ENCODE results near the gene DAP.

DAP gene

GRCh38 chr5:10760096-10760920 is 726 bp downstream of the DAP start:
- DNase-seq = peak; percentile 52 to 53

DNA sequence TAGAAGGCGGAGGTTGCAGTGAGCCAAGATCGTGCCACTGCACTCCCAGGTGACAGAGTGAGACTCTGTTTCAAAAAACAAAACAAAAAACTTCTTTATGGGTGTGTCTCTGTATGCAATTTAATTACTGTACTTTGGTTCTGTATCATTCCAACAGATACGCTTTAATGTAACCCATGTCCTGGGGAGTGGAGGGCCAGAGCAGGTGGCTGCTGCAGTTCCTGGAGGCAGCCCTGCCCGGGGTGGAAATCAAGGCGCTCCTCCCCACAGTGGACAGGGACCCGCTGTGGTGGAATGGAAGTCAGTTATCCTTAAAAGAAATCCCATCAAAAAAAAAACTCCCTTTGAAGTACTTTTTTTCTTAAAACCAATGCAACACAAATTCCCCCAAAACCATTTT is 1.9 kb downstream of the DAP start:
- no peak for DNase-seq

DNA sequence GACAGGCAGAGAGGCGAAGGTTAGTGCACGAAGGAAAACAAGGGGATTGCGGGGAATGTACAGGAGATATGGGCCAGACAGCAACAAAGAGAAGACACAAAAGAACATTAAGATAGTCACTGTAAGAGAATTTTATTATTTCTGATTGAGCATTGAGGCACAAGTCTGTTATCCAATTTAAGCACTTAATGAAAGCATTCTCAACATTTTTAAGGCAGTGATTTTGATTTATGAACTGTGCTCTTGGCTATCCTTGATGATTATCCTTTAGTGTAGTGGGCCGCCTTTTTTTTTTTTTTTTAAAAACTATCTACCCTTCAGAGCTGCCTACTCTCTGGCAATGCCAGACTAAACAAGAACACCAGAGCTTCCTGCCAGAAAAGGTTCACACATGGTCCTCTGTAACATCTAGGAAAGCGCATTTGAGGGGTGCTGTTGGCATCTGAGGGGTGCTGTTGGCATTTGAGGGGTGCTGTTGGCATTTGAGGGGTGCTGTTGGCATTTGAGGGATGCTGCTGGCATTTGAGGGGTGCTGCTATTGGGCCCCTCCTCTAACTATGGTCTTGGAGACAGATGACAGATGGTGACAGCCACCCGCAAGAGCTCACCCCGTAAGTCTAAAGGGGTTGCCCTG is 3.0 kb downstream of the DAP start:
- DNase-seq = no peak

- DNase-seq = no peak
These were observed 4.0 kb downstream of the DAP start for GRCh38 chr5:10757043-10757442.

- DNase-seq = no peak
These were observed 4.5 kb downstream of the DAP start for GRCh38 chr5:10756549-10756948.

GRCh38 chr5:10753178-10753577 is 7.9 kb downstream of the DAP start:
- no peak for DNase-seq

DNA sequence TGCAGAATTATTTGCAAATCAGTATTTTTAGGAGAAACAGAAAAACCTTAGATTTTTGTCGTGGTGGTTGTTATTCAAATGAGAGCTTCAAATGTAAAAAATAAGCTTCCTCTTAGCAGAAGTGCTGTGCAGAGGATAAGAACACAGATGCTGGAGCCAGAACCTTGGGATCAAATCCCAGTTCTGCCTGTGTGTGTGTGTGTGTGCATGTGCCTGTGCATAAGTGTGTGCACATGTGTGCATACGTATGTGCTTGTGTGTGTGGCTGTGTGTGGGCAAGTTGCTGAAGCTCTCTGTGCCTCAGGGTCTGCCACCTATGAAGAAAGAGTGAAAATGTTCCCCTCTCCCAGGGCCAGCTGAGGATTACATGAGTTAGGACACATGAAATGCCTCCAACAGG is 8.6 kb downstream of the DAP start:
- no peak for DNase-seq

DNA sequence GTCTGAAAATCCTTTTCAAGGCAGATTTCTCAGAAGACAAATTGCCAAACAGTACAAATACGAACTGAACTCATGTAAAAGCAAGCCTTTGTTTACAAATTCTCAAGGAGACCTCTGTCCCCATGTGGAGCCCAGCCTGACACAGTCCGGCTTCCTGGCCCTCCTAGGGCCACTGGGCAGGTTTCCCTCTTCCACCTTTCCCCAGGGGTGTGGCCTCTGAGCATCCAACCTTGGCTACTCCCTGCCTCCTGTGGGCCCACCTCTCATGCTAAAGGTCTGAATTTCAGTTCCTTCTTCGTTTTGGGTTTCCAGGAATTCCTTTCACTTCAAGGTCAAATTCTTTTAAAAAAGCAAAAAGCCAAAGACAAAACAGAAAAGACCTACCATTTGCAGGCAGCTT is 10.1 kb downstream of the DAP start:
- no peak for DNase-seq

DNA sequence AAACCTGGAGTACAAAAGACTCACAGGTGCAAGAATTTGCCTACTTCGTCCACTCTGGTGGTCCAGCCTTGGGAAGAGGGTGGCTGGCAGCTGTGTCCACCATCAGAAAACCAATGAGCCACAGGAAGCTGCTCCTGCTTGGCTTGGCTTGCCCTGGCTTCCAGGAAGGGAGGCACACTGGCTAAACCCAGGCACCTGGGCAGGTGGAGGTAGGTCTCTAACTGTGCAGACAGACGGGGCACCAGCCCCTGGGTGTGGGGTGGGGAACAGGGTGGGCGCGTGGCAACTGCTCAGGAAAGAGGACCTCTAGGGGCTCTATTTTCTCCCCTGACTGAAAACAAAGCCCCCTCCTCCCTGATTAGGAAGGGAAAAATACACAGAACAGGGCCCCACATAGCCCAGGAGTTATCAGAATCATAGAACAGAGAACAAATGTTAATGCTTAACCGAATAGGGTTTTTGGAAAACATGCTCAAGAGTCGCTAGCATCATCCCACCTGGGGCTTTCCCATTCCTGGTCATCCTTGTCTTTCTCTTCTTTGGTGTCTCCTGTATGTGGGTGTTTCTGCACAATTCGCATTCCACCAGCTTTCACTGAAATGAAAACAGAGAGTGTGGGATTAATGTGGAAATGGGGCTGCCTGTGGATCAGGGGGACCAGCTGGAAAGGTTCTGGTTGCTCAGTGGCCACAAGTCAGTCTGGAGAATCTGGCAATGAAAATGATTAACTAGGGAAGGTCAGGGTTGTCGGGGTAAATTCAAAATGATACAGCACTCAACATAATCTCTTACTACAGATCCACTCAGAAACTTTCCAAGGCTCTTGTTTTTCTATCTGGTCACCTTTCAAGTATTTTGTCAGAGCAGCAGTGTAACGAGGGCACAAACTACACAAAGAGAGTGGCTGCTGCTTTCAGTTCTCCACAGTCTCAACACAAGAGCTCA is 13.1 kb downstream of the DAP start:
- no peak for DNase-seq

DNA sequence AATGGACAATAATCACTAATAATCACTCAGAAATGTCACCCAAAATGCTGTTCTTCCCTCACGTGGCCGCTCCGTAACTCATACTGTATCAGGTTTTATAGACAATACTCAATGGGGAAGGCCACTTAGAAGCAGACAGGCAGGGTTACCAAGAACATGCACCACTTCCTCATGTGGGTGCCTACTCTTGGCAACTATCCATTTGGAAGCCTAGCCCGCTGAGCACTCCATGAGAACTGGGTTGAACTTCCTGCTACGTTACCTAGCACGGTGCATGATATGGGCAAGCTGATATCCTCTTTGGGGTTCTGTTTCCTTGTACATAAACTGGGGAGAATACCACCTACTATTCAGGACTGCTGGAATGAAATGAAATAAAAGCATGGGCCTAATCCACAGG is 14.3 kb downstream of the DAP start:
- DNase-seq = peak in 1 of 2 donors; percentile 38

DNA sequence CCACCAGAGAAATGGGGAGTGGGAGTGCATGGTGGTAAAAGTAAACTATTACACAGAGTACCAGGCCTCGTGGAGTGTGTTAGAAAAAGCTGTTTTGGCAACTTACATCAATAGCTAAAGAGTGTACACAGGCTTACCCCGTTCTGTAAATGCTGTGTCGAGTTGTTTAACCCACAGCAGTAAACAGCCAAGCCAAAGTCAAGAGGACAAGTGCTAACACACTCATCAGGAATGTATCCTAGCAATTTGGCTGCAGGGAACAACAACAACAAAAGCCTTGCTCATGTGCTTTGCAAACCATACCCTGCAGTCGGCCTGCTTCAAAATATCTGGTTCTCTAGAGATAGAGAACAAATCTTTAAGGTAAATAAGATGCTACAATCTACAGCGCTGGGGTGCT is 15.9 kb downstream of the DAP start:
- no peak for DNase-seq

GRCh38 chr5:10744681-10745080 is 16.4 kb downstream of the DAP start:
- DNase-seq = no peak

GRCh38 chr5:10743951-10744350 is 17.1 kb downstream of the DAP start:
- peak in 1 of 2 donors; percentile 30 for DNase-seq

- DNase-seq = no peak
These were observed 17.5 kb downstream of the DAP start for GRCh38 chr5:10743526-10743925.

- no peak for DNase-seq
These were observed 19.4 kb downstream of the DAP start for GRCh38 chr5:10741661-10742060.

DNA sequence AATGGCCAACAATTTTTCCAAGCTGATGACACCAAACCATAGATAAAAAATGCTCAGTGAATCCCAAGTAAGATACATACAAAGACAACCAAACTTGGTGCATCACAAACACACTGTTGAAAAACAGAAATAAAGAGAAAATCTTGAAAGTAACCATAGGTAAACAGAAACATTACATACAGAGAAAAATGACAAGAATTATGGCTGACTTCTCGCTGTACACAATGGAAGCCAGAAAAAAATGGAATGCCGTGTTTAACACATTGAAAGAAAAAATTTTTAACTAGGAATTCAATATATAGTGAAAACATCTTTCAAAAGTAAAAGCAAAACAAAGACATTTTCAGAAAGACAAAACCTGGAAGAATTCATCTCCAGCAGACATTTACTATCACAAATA is 20.6 kb downstream of the DAP start:
- no peak for DNase-seq

- DNase-seq = no peak
These were observed 23.2 kb downstream of the DAP start for GRCh38 chr5:10737880-10738279.

GRCh38 chr5:10736808-10737207 is 24.2 kb downstream of the DAP start:
- DNase-seq = no peak

GRCh38 chr5:10736354-10736753 is 24.7 kb downstream of the DAP start:
- DNase-seq = no peak

GRCh38 chr5:10735569-10736276 is 25.3 kb downstream of the DAP start:
- DNase-seq = peak in 1 of 2 donors; percentile 7

GRCh38 chr5:10734832-10735523 is 26.1 kb downstream of the DAP start:
- DNase-seq = no peak

DNA sequence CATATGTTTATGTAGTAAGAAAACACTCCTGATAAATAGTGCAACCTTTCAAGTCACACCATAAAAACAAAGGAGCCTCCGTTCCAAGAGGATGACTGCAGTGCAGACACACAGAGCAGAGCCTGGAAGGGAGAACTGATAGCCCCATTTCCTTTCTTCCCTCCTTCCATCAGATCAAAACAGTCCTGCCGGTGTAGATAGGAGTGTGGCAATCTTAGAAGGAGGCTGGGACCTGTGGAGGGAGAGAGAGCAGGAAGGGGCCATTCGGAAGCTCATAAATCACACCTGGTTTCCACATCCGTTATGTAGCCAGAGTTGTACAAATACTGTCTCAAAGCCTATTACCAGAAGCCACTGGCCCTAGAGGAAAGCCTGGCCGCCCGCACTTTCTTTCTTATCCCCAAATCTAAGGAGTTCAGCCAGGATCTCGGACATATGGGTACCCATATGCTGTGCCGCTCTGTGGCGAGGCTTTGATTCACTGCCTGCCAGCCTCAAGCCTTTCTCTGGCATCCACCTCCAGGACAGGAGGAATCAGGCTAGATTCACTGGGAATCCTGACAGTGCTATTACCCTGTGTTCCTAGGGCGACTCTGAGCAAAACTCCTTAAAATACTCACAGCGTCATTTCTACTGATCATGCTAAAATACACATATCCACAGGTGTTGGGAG is 26.9 kb downstream of the DAP start:
- DNase-seq = no peak

Measured in bone marrow (tissue), 2 donors.